Renal cortex interstitium (tissue), 11 donors: Measurements from ENCODE around the gene FAF2. TPM values are rescaled to one million over a fixed set of nuclear protein-coding genes. Genes with fewer than 3 reads are reported as not detected.
"Not testable (repeated sequence)": the region's sequence is repeated elsewhere in the genome, so short reads cannot be mapped to it uniquely, and the experiment has no call there.

Experiments
- DNase-seq, 11 donors: peaks; one replicate each; pipeline ENCODE4 v3.0.0-alpha.2; 2013; ENCODE audit warnings: low read depth in 9 of 11, low spot score in 4 of 11; ENCODE audit errors: extremely low read depth in 1 of 11
- polyA plus RNA-seq, 3 donors: library from polyadenylated mRNA; unstranded; fragments of 120-200 nt; gene quantifications; one replicate each; pipeline ENCODE4 v1.2.1, GENCODE V29; 2013; ENCODE audit not compliant: insufficient read length in 3 of 3

Gene FAF2
- polyA plus RNA-seq, 3 donors = 47.2 to 50.4 (median 47.5) TPM

DNA sequence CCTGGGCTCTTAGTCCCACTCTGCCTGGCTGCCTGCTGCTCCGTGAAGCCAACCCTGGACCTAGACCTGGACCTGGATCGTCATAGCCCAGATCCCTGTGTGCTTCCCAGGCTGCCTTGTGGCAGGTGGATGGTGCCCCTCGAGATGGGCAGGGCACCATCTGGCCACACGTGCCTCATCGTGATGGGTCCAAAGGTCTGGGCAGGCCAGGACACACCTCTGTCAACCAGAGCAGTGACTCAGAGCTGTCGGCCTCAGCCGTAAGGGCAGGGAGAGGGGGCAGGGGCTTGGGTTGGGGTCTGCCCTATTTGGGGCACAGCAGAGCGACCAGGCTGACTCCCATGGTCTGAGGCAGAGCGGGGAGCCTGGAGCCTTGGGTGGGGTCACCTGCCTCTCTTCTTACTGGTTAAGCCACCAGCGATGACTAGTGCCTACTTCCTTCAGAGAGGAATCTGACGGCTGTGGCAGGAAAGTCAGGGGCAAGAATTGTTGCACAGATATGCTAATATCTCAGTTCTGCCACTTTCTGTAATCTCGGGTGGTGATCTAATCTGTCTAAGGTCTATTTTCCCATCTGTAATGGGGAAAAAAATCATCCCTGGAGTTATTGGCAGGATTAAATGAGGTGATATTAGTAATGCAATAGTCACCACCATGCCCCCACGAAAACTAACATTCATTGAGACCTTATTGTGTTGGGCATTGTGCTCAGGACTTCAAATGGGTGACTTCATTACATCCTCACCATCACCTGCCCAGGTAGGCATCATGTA, 97.7 kb downstream of the FAF2 start:
- DNase-seq = no peak

DNA sequence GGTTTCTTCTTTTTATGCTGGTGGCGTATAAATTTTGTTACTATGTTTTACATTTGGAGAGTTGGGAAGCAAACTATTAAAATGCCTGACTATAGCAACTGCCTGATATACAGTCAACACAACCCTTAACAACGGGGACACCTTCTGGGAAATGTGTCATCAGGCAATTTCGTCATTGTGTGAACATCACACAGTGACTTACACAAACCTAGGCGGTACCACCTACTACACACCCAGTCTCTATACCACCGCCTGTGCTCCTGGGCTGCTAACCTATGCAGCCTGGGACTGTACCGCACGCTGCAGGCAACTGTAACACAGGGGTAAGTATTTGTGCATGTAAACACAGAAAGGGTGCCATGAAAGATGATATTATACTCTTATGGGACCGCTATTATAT, 99.6 kb downstream of the FAF2 start:
- no peak for DNase-seq

DNA sequence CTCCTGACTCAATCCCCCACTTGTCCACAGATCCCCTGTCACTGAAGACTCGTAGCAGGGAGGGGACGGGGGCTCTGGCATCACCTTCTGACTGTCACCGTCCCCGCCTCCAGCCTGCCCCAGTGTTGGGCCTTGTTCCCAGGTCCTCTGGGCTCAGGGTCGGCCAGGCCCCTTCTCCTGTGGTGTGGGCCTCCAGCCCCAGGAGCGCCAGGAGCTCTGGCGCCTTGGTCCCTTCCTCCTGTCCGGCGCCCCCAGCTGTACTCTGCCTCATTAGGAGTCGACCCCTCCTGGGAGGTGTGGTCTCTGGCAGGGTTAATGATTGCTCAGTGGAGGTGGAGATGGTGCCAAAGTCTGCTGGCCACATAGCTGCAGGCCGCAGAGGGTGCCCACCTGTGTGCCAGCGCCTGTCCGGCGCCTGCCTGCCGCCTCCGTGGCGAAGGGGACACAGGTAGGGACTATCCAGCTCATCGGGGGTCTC, 100.8 kb downstream of the FAF2 start, which contains the start of gene CDHR2:
Gene CDHR2 (plus strand): TSS at position 376 of the 478 bp plus-strand sequence. CDS start 16,011 bp downstream, outside the sequence.
- DNase-seq = no peak

DNA sequence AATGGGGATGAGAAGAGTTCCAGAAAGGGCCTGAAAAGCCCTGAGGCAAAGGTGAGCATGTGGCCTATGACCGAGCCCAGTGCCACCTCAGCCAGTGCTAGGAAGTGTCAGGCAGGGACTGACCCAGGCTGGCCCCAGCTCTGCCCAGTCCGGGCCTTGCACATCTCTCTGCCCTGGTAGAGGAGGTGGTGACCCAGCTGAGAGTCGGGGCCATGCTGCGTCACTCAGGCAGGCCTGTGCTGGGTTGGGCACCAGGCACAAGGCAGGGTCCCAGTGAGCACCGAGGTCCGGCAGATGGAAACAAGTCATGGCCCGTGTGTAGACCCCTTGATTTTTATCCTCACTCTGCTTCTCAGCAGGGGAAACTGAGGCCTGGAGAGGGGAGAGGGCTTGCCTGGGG, 101.7 kb downstream of the FAF2 start:
- DNase-seq = no peak

DNA sequence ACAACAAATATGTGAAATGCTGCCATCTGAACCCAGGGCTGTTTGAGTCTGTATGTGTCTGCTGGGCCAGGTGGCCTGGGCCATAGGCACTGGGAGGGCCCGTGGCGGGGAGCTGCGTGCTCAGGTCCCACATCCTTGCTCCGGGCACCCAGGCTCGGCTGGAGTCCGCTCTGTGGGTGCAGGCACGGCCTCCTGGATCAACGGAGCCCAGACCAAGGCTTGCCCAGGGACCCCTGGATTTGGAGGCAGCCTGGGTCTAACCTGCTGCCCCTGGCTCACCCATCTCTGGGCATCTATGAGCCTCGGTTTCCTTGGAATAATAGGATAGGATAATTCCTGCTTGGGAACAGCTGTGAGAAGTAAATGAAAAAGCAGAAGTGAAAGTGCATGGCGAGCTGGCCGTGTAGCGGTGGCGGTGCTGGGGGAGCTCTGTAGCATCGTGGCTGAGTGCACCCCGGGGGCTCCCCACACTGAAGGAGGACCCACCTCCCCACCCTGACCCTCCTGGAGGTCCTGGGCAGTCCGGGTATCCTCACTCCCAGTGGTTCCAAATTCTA, 102.2 kb downstream of the FAF2 start:
- no peak for DNase-seq

DNA sequence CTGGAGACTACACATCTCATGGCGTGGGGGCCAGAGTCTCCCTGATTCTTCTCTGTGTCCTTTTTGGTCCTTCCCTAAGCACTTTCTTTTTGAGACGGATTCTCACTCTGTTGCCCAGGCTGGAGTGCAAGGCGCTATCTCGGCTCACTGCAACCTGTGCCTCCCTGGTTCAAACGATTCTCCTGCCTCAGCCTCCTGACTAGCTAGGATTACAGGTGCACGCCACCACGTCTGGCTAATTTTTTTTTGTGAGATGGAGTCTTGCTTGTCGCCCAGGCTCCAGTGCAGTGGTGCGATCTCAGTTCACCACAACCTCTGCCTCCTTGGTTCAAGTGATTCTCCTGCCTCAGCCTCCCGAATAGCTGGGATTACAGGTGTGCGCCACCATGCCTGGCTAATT, 102.8 kb downstream of the FAF2 start:
- DNase-seq = not testable (repeated sequence)

DNA sequence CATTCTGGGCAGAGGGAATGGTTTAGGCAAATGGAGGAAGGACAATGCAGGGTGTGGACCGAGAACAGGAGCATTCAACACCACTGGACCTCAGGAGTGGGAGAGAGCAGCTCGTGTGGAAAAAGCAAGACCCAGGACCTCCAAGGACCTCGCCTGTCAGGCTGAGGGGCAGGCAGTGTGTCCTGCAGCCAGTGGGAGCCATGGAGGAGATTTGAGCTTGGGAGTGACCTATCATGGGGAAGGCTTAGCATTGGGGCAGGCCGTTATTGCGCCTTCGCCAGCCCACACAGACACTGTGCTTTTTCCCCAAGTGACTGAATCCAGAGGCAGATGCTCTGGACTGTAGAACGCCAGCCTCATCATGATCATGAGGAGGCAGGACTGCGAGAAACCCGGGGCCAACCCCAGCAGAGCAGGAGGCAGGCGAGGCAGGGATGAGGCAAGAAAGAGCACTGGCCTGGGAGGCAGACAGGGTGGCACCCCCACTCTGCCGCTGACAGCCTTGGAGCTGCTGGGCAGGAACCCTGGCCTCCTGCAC, 104.2 kb downstream of the FAF2 start:
- no peak for DNase-seq

DNA sequence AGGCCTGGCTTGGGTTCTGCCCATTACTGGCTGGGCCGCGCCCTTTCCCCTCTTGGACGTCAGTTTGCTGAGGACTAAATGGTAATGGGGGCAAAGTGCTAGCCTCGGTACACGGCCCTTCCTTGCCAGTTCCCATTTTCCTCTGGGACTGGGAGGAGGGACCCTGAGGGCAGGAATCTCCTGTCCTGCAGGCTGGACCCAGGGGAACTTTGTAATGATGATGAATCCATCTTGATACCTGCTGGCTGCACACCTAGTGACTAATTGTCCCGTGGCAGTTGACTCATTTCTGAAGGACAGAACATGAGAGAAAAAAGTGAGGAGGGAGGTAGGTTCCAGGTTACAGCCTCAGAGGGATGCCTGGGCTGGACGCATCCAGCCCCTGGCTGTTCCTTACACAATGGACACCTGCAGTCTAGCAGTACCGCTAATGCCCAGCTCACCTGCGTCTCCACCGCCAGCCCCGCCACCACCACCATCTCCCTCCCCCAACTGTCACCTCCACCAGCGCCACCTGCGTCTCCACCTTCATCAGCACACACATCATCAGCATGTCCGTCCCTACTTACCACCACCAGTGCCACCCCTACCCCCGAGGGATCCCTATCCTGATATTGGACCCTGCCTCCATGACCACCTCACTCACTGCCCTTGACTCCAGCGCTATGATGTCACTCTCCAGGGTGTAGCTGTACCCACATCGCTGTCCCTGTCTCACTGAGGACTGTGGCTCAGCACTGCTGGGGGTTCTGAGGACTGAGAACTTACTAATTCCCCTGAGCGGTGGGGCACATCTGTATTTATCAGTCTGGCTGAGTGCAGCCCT, 105.3 kb downstream of the FAF2 start:
- no peak for DNase-seq

DNA sequence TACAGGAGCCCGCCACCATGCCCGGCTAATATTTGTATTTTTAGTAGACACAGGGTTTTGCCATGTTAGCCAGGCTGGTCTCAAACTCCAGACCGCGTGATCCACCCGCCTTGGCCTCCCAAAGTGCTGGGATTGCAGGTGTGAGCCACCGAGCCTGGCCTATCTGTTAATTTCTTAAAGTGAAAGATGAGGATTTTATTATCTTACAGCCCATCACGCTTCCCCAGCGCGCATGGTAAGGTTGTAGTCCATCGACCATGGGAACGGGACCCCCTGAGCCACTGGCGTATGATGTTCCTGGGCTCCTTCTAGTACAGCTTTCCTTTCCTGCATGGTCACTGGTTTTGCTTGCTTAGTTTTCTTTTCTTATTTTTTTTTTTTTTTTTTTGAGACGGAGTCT, 109.7 kb downstream of the FAF2 start:
- DNase-seq = no peak

Other genes starting within 250 kb of the FAF2 start
- 10 to 100 TPM; 19.5 to 23.9 (median 20.9) TPM for gene SIMC1, start 210.0 kb upstream of the FAF2 start, polyA plus RNA-seq
- gene KIAA1191, start 86.6 kb upstream of the FAF2 start, polyA plus RNA-seq = 100 to 1,000 TPM; 148 to 154 (median 152) TPM
- 10 to 100 TPM; 11.8 to 15.9 (median 12.2) TPM for gene ARL10, start 82.9 kb upstream of the FAF2 start, polyA plus RNA-seq
- 10 to 100 TPM; 28.1 to 32.4 (median 28.5) TPM for gene NOP16, start 59.8 kb upstream of the FAF2 start, polyA plus RNA-seq
- 100 to 1,000 TPM in 2 of 3 donors, 10 to 100 TPM in 1; 98.0 to 120 (median 112) TPM for gene HIGD2A, start 59.6 kb upstream of the FAF2 start, polyA plus RNA-seq
- 10 to 100 TPM; 46.6 to 57.0 (median 54.7) TPM for gene CLTB, start 31.8 kb upstream of the FAF2 start, polyA plus RNA-seq
- gene RNF44, start 89.0 kb downstream of the FAF2 start, polyA plus RNA-seq = 10 to 100 TPM; 42.6 to 81.9 (median 56.1) TPM
- 10 to 100 TPM; 21.5 to 25.8 (median 24.4) TPM for gene CDHR2, start 101.0 kb downstream of the FAF2 start, polyA plus RNA-seq
- gene GPRIN1, start 161.8 kb downstream of the FAF2 start, polyA plus RNA-seq = 1 to 10 TPM; 1.4 to 2.3 (median 2.2) TPM
- gene SNCB, start 182.1 kb downstream of the FAF2 start, polyA plus RNA-seq = under 1 TPM in 1 of 3 donors, not detected in 2; 0.42 TPM
- under 1 TPM in 1 of 3 donors, not detected in 2; 0.09 TPM for gene EIF4E1B, start 182.3 kb downstream of the FAF2 start, polyA plus RNA-seq
- gene TSPAN17, start 199.1 kb downstream of the FAF2 start, polyA plus RNA-seq = 10 to 100 TPM; 27.7 to 36.1 (median 32.8) TPM